ENCODE data around the gene ERGIC1.

The ERGIC1 gene

GRCh38 chr5:172793577-172794488 is 40.2 kb upstream of the ERGIC1 start:
- Histone ChIP-seq H3K9me3 (ENCODE audit: insufficient read depth, low read depth, low read length) (no peaks in the 10 kb centered on the region), H3K4me2 (ENCODE audit: low read depth, low read length, poor library complexity, severe bottlenecking) (peak overlapping the region; percentile 31), H3K79me2 (ENCODE audit: insufficient read depth, low read length) (no peaks in the 10 kb centered on the region), H3K27me3 (ENCODE audit: insufficient read depth, low read length, poor library complexity, severe bottlenecking) (no peaks in the 10 kb centered on the region), H3F3A (ENCODE audit: low read depth) (no peaks in the 10 kb centered on the region), H3K4me3 (ENCODE audit: low read length, poor library complexity, severe bottlenecking) (no peak overlapping the region), H4K20me1 (ENCODE audit: insufficient read depth, low read length, poor library complexity, severe bottlenecking) (no peaks in the 10 kb centered on the region), H3K4me1 (ENCODE audit: insufficient read depth, low read length, poor library complexity, severe bottlenecking) (peaks cover 20% of the 10 kb centered on the region), H3K9ac (ENCODE audit: low read depth, low read length, poor library complexity, severe bottlenecking) (peak overlapping the region; percentile 18), H3K9me2 (replicated peaks; ENCODE audit: low read depth, low read length) (no peaks in the 10 kb centered on the region), H3K36me3 (ENCODE audit: insufficient read depth, low read length) (no peaks in the 10 kb centered on the region), H2AFZ (ENCODE audit: low read length) (no peak overlapping the region)
- no peak for TF ChIP-seq EZH2phosphoT487 (IDR thresholded peaks at IDR 0.05; ENCODE audit: borderline replicate concordance)
- no peak for TF ChIP-seq CTCF (conservative IDR thresholded peaks at IDR 0.05; ENCODE audit: low read length)

- no peak overlapping the region for H2AFZ ChIP-seq (ENCODE audit: low read length)
- H3F3A ChIP-seq (ENCODE audit: low read depth) = no peaks in the 10 kb centered on the region
- no peaks in the 10 kb centered on the region for H3K36me3 ChIP-seq (ENCODE audit: insufficient read depth, low read length)
- peaks cover 10% of the 10 kb centered on the region for H3K4me1 ChIP-seq (ENCODE audit: insufficient read depth, low read length, poor library complexity, severe bottlenecking)
- H3K4me2 ChIP-seq (ENCODE audit: low read depth, low read length, poor library complexity, severe bottlenecking) = no peak overlapping the region
- H3K79me2 ChIP-seq (ENCODE audit: insufficient read depth, low read length) = no peaks in the 10 kb centered on the region
- H3K4me3 ChIP-seq (ENCODE audit: low read length, poor library complexity, severe bottlenecking) = no peak overlapping the region
- no peaks in the 10 kb centered on the region for H4K20me1 ChIP-seq (ENCODE audit: insufficient read depth, low read length, poor library complexity, severe bottlenecking)
- H3K9me3 ChIP-seq (ENCODE audit: insufficient read depth, low read depth, low read length) = no peaks in the 10 kb centered on the region
- no peaks in the 10 kb centered on the region for H3K9me2 ChIP-seq (replicated peaks; ENCODE audit: low read depth, low read length)
- H3K27me3 ChIP-seq (ENCODE audit: insufficient read depth, low read length, poor library complexity, severe bottlenecking) = no peaks in the 10 kb centered on the region
- H3K9ac ChIP-seq (ENCODE audit: low read depth, low read length, poor library complexity, severe bottlenecking) = no peak overlapping the region
- no peak for TF ChIP-seq EZH2phosphoT487 (IDR thresholded peaks at IDR 0.05; ENCODE audit: borderline replicate concordance)
- no peak for TF ChIP-seq CTCF (conservative IDR thresholded peaks at IDR 0.05; ENCODE audit: low read length)
Measured at GRCh38 chr5:172795318-172795977, 38.6 kb upstream of the ERGIC1 start.

- H3F3A ChIP-seq (ENCODE audit: low read depth) = no peaks in the 10 kb centered on the region
- H3K36me3 ChIP-seq (ENCODE audit: insufficient read depth, low read length) = no peaks in the 10 kb centered on the region
- no peaks in the 10 kb centered on the region for H3K79me2 ChIP-seq (ENCODE audit: insufficient read depth, low read length)
- H4K20me1 ChIP-seq (ENCODE audit: insufficient read depth, low read length, poor library complexity, severe bottlenecking) = no peaks in the 10 kb centered on the region
- no peak overlapping the region for H2AFZ ChIP-seq (ENCODE audit: low read length)
- no peaks in the 10 kb centered on the region for H3K27me3 ChIP-seq (ENCODE audit: insufficient read depth, low read length, poor library complexity, severe bottlenecking)
- H3K9ac ChIP-seq (ENCODE audit: low read depth, low read length, poor library complexity, severe bottlenecking) = no peak overlapping the region
- peaks cover 11% of the 10 kb centered on the region for H3K4me1 ChIP-seq (ENCODE audit: insufficient read depth, low read length, poor library complexity, severe bottlenecking)
- TF ChIP-seq EZH2phosphoT487 (IDR thresholded peaks at IDR 0.05; ENCODE audit: borderline replicate concordance) = no peak
- no peak for TF ChIP-seq CTCF (conservative IDR thresholded peaks at IDR 0.05; ENCODE audit: low read length)
- no peaks in the 10 kb centered on the region for H3K9me3 ChIP-seq (ENCODE audit: insufficient read depth, low read depth, low read length)
- no peak overlapping the region for H3K4me3 ChIP-seq (ENCODE audit: low read length, poor library complexity, severe bottlenecking)
- H3K4me2 ChIP-seq (ENCODE audit: low read depth, low read length, poor library complexity, severe bottlenecking) = no peak overlapping the region
- H3K9me2 ChIP-seq (replicated peaks; ENCODE audit: low read depth, low read length) = no peaks in the 10 kb centered on the region
Measured at GRCh38 chr5:172796306-172796705, 37.7 kb upstream of the ERGIC1 start.
